Breast epithelium (tissue), 4 donors: ENCODE data around the gene ZNF19. TPM values are rescaled to one million over a fixed set of nuclear protein-coding genes. Genes with fewer than 3 reads are reported as not detected.

ENCODE experiments used
- DNase-seq, 2 donors: peaks; one replicate each; pipeline ENCODE4 v3.0.0-alpha.2; 2019; ENCODE audit warnings: low spot score in 2 of 2
- H3K27ac ChIP-seq, 2 donors: fragments of 200-600 bp; sonication (generic) in 1 of 2; one replicate each; pipeline ENCODE4 v1.5.1; 2016 to 2019; ENCODE audit warnings: mild to moderate bottlenecking in 1 of 2
- H3K27me3 ChIP-seq, 2 donors: fragments of 200-600 bp; sonication (generic) in 1 of 2; one replicate each; pipeline versions ENCODE4 v1.5.1 to v1.6.0; 2017 to 2019; ENCODE audit warnings: control low read depth in 1 of 2, mild to moderate bottlenecking in 1 of 2
- H3K36me3 ChIP-seq: fragments of 200-600 bp; one replicate; pipeline ENCODE4 v1.5.1; 2019
- H3K4me1 ChIP-seq, 2 donors: fragments of 200-600 bp; sonication (generic); one replicate each; pipeline ENCODE4 v1.5.1; 2016 to 2019; ENCODE audit warnings: control low read depth in 1 of 2
- H3K4me3 ChIP-seq, 3 donors: fragments of 200-600 bp; sonication (generic); 1 replicate in 2 of 3; 2 replicates in 1 of 3; pipeline ENCODE4 v1.5.1; 2016 to 2019; ENCODE audit warnings: mild to moderate bottlenecking in 3 of 3, moderate library complexity in 2 of 3
- H3K9me3 ChIP-seq, 2 donors: fragments of 200-600 bp; sonication (generic) in 1 of 2; one replicate each; pipeline ENCODE4 v1.5.1; 2016 to 2019; ENCODE audit warnings: control low read depth in 1 of 2
- POLR2A ChIP-seq: fragments of 450-650 bp; IDR thresholded peaks from one replicate; pipeline ENCODE4 v1.6.1; 2016; ENCODE audit warnings: antibody characterized with exemption, mild to moderate bottlenecking, moderate library complexity
- POLR2AphosphoS5 ChIP-seq, 3 donors: sonication (generic); formaldehyde crosslinking; IDR thresholded peaks; one replicate each; pipeline ENCODE4 v1.6.1; 2017; ENCODE audit warnings: antibody characterized with exemption in 3 of 3
- intact Hi-C: fragments of 100-400 bp; cut with DNase I; formaldehyde crosslinking; loops from one replicate; pipeline ENCODE4 v1.15.1; 2023; ENCODE audit warnings: low total_unique reads
- total RNA-seq, 3 donors: library from RNA; depleted of rRNA; stranded (reverse); fragments of >200 nt; gene quantifications; one replicate each; pipeline ENCODE4 v1.1.0, GENCODE V29; 2016
- TF ChIP-seq, protein P1 (sequence below), 3 donors: fragments of 450-650 bp; IDR thresholded peaks; one replicate each; pipeline ENCODE4 v1.5.1; 2016 to 2017; ENCODE audit warnings: antibody characterized with exemption in 3 of 3, mild to moderate bottlenecking in 3 of 3, moderate library complexity in 3 of 3

ZNF19 gene
- total RNA-seq, 3 donors from 2014 or later, result 16.7 to 20.2 (median 19.5) TPM

DNA sequence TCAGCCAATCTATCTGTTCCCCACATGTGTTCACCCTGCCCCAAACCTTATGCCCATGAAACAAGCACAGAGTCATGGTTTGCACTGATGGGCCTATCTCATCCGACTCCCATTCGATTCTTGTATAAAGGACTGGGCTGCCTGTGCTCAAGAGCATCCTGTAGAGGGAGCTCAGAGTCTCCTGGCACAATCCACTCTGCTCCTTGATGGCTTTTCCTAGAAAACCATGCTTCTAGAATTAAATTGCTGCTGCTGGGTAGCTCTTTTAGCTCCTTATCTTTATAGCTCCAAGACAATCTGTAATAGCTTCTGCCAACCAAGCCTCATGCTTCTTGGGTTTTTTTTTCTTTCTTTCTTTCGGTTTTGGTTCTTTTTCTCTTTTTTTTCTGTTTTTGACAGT lies 9.7 kb downstream of the ZNF19 start:
- Histone ChIP-seq H3K9me3 (no peaks in the 10 kb centered on the region), H3K36me3 (no peaks in the 10 kb centered on the region), H3K4me3 (no peak overlapping the region), H3K27me3 (no peaks in the 10 kb centered on the region), H3K4me1 (no peaks in the 10 kb centered on the region), H3K27ac (no peak overlapping the region)
- no peak for DNase-seq
- TF ChIP-seq POLR2AphosphoS5 (IDR thresholded peaks at IDR 0.05) (no peak), POLR2A (no peak)
- TF ChIP-seq, protein P1, sequence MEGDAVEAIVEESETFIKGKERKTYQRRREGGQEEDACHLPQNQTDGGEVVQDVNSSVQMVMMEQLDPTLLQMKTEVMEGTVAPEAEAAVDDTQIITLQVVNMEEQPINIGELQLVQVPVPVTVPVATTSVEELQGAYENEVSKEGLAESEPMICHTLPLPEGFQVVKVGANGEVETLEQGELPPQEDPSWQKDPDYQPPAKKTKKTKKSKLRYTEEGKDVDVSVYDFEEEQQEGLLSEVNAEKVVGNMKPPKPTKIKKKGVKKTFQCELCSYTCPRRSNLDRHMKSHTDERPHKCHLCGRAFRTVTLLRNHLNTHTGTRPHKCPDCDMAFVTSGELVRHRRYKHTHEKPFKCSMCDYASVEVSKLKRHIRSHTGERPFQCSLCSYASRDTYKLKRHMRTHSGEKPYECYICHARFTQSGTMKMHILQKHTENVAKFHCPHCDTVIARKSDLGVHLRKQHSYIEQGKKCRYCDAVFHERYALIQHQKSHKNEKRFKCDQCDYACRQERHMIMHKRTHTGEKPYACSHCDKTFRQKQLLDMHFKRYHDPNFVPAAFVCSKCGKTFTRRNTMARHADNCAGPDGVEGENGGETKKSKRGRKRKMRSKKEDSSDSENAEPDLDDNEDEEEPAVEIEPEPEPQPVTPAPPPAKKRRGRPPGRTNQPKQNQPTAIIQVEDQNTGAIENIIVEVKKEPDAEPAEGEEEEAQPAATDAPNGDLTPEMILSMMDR (IDR thresholded peaks at IDR 0.05), result no peak
- intact Hi-C loops, result no loop called here

DNA sequence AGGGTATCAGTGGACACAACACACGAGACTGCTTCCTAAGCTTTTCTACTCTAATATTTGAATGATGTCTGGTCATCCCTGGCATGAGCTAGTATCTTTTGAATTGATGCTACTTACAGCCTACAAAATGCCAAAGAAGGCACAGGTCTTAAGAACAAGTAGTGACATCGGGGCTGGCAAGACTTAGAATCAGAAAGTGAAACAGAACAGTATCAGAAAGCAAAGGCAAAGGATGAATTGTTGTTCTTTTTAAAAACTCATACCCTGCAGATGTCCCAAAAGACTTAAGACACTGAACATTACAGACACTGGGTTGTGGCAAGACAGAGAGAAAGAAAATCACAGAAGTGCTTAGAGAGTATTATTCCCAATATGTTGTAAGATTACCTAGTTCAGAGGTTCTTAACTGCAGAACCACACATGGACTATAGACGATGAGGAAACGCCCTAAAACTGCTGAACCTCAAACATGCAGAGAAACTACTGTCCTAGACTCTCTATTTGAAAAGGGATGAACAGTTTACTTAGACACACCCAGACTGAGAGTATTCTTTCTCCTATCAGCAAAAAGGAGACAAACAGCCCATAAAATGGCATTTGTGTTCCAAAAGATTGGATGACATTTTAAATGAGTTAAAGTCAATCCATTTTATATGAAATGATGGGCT lies 12.5 kb downstream of the ZNF19 start:
- Histone ChIP-seq H3K36me3 (no peaks in the 10 kb centered on the region), H3K9me3 (no peaks in the 10 kb centered on the region), H3K27me3 (no peaks in the 10 kb centered on the region), H3K4me1 (no peaks in the 10 kb centered on the region), H3K4me3 (no peak overlapping the region), H3K27ac (no peak overlapping the region)
- no peak for TF ChIP-seq POLR2AphosphoS5 (IDR thresholded peaks at IDR 0.05)
- TF ChIP-seq, protein P1 (IDR thresholded peaks at IDR 0.05), result no peak
- no peak for TF ChIP-seq POLR2A
- DNase-seq, result no peak
- intact Hi-C loops, result no loop called here

DNA sequence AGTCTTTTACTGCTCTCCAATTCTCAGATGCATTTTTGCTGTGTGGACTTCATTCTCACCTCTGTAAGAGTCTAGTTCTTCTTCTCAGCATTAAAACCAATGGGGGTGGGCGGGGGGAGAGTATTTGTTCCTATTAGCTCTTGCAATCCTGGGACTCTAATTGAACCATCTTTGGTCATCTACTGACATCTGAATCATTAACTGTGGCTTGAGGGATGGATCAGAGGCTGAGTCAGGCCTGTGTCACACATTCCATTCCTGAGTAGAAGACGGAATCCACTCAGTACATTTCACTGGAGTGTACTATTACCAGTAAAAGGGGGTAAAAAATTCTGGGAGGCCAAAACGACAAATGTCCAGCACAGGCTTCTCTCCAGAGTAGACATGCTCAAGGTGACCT lies 14.3 kb downstream of the ZNF19 start:
- Histone ChIP-seq H3K27me3 (no peaks in the 10 kb centered on the region), H3K27ac (no peak overlapping the region), H3K9me3 (no peaks in the 10 kb centered on the region), H3K36me3 (no peaks in the 10 kb centered on the region), H3K4me1 (no peaks in the 10 kb centered on the region), H3K4me3 (no peak overlapping the region)
- TF ChIP-seq POLR2AphosphoS5 (IDR thresholded peaks at IDR 0.05) (no peak), POLR2A (no peak)
- TF ChIP-seq, protein P1 (IDR thresholded peaks at IDR 0.05), result no peak
- no peak for DNase-seq
- intact Hi-C loops, result loop anchor here (5.0 kb wide), 1 partner anchor 1592 kb away; no protein-coding TSS in a partner anchor

DNA sequence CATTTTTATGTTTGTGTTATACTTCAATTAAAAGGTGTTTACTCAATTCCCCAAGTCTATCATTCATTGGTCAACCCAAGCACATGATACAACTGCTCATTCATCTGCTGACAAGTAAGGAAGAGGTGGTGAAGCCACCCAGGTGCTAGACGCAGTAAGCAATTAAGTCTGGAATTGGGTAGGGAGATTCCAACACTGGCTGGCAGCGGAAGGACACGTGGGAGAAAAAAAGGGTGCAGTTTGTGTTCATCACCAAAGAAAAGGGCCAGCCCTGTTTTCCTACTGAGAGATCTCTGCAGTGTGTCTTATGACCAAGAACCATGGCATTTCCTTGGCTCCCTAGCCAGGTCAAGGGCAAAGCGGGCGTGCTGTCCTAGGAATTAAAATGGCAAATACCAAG lies 15.2 kb downstream of the ZNF19 start:
- H3K9me3 ChIP-seq, result no peaks in the 10 kb centered on the region
- TF ChIP-seq, protein P1 (IDR thresholded peaks at IDR 0.05), result no peak
- no peak for TF ChIP-seq POLR2AphosphoS5 (IDR thresholded peaks at IDR 0.05)
- no peak for TF ChIP-seq POLR2A
- no peaks in the 10 kb centered on the region for H3K36me3 ChIP-seq
- no peaks in the 10 kb centered on the region for H3K27me3 ChIP-seq
- no peak for DNase-seq
- H3K4me3 ChIP-seq, result no peak overlapping the region
- H3K27ac ChIP-seq, result no peak overlapping the region
- no peaks in the 10 kb centered on the region for H3K4me1 ChIP-seq
- intact Hi-C loops, result loop anchor here (5.0 kb wide), 1 partner anchor 1593 kb away; no protein-coding TSS in a partner anchor

DNA sequence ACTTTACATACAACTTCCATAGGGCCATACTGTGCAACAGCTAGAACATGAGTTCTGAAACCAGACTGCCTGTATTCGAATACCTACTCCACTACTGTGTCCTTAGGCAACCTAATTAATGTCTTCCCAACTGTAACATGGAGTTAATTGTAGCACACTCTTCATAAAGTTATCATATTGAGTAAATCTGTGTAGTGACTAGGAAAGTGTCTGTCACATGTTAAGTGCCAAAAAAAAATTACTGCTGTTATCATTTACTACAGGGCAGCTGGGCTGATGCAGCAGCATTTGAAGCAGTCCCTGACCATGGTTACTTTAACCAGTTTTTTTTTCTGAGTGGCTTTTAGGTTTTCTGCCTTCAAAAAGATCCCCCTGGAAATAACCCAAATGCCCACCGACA lies 16.2 kb downstream of the ZNF19 start:
- H3K36me3 ChIP-seq, result no peaks in the 10 kb centered on the region
- intact Hi-C loops, result loop anchor here (5.0 kb wide), 1 partner anchor 1594 kb away; no protein-coding TSS in a partner anchor
- DNase-seq, result no peak

More for the DNA sequence above, 16.2 kb downstream of the ZNF19 start:
- Histone ChIP-seq H3K4me3 (no peak overlapping the region), H3K27me3 (no peaks in the 10 kb centered on the region), H3K9me3 (no peaks in the 10 kb centered on the region), H3K27ac (no peak overlapping the region), H3K4me1 (no peaks in the 10 kb centered on the region)
- TF ChIP-seq POLR2AphosphoS5 (IDR thresholded peaks at IDR 0.05), result no peak
- TF ChIP-seq, protein P1 (IDR thresholded peaks at IDR 0.05), result no peak
- no peak for TF ChIP-seq POLR2A
